Pancreas (tissue), 10 donors: Measurements from ENCODE around the gene MVB12A. TPM values are rescaled to one million over a fixed set of nuclear protein-coding genes. Genes with fewer than 3 reads are reported as not detected.

Experiments used
- ATAC-seq, 4 donors: fragments of 200-7000 bp; cut with Tn5 transposase; one replicate each; pipeline versions ENCODE4 v1.8.0 to v1.9.1; 2020; ENCODE audit warnings: mild to moderate bottlenecking in 4 of 4, moderate library complexity in 4 of 4
- DNase-seq, 6 donors: peaks; one replicate each; pipeline ENCODE4 v3.0.0-alpha.2; 2020
- FAIRE-seq: peaks from 2 replicates; lab custom pipeline; 2012; peaks lifted over from hg19 to GRCh38; lab: Jason Lieb, UNC
- H3K27ac ChIP-seq, 4 donors: fragments of 200-600 bp; sonication (generic); 1 replicate in 3 of 4; 2 replicates in 1 of 4; pipeline versions ENCODE4 v1.5.0 to v1.8.0; 2020
- H3K27me3 ChIP-seq, 4 donors: fragments of 200-600 bp; one replicate each; pipeline ENCODE4 v1.8.0; 2021
- H3K36me3 ChIP-seq, 3 donors: fragments of 200-600 bp; sonication (generic) in 1 of 3; one replicate each; pipeline versions ENCODE4 v1.5.0 to v1.8.0; 2020 to 2021
- H3K4me1 ChIP-seq, 3 donors: fragments of 200-600 bp; one replicate each; pipeline ENCODE4 v1.8.0; 2021
- H3K4me3 ChIP-seq, 4 donors: fragments of 200-600 bp; sonication (generic) in 2 of 4; one replicate each; pipeline versions ENCODE4 v1.5.0 to v1.8.0; 2020 to 2021
- H3K9me3 ChIP-seq, 4 donors: fragments of 200-600 bp; one replicate each; pipeline ENCODE4 v1.8.0; 2021
- WGBS, 2 donors: extraction: QIAGEN DNeasy Blood & Tissue Kit; methylation state at CpG; one replicate each; pipeline ENCODE4 v1.1.7; 2013; 5-methylcytosine and 5-hydroxymethylcytosine counted together
- intact Hi-C, 3 donors: fragments of 100-400 bp; cut with DNase I; formaldehyde crosslinking; loops; one replicate each; pipeline versions ENCODE4 v1.11.1 to v1.14.2; 2022
- polyA plus RNA-seq, 2 donors: library from polyadenylated mRNA; stranded (reverse); fragments of 200-250 nt; gene quantifications; one replicate each; pipeline ENCODE4 v1.2.3, GENCODE V29; 2013
- total RNA-seq, 6 donors: library from RNA; stranded (reverse); fragmentation: NEBNext Ultra II Directional in 4 of 6; extraction: Animal tissue kit (Norgen Biotek cat#: 25700) in 4 of 6; gene quantifications; one replicate each; pipeline versions ENCODE4 v1.2.1 to v1.2.4, GENCODE V29; 2021 to 2023
- TF ChIP-seq, protein P1 (sequence below), 4 donors: fragments of 200-600 bp; sonication (generic) in 3 of 4; IDR thresholded peaks; one replicate each; pipeline versions ENCODE4 v1.5.0 to v1.8.0; 2021; ENCODE audit warnings: antibody characterized with exemption in 4 of 4
- donor health status: healthy with polysubstance abuse.
- donor health status: DM: no; HTN: no; CAD: no; lungs with moderate emphysema.
- donor health status: DM: no; HTN: no; CAD: no.
- donor health status: control.
- donor health status: control.
- donor health status: Bipolar disorder and iron deficiency.
- donor health status: DM: yes; HTN: yes; CAD: no.
- donor health status: DM: no; HTN: no; CAD: no.
- donor health status: DM: no; HTN: no; CAD: no.
- donor health status: DM: yes; HTN: yes; CAD: no.

Gene MVB12A
- total and polyA plus RNA-seq, 8 donors, result 20.6 to 58.7 (median 25.4) TPM

DNA sequence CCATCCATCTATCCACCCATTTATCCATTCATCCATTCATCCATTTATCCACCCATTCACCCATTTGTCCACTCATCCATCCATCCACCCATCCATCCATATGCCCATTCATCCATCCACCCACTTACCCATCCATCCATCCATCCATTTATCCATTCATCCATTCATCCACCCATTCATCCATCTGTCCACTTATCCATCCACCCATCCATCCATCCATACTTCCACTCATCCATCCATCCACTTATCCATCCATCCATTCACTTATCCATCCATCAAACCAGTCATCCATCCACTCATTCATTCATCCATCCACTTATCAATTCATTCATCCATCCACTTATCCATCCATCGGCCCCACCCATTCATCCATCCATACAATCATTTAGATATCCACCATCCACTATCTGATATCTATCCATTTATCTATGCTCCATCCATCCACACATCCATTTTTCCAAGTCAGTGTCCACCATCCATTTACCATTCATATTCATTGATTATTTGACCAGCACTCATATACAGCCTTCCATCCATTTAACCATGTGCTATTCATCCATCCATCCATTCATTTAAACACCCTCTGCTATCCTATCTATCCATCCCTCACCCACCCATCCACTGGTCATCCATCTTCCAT is 25.8 kb downstream of the MVB12A start:
- H3K9me3 ChIP-seq, result no peaks in the 10 kb centered on the region
- ATAC-seq (no peak), DNase-seq (no peak), FAIRE-seq (no peak)
- H3K27ac ChIP-seq, result no peak overlapping the region
- intact Hi-C loops, result no loop called here
- no peak overlapping the region for H3K4me3 ChIP-seq
- TF ChIP-seq, protein P1, sequence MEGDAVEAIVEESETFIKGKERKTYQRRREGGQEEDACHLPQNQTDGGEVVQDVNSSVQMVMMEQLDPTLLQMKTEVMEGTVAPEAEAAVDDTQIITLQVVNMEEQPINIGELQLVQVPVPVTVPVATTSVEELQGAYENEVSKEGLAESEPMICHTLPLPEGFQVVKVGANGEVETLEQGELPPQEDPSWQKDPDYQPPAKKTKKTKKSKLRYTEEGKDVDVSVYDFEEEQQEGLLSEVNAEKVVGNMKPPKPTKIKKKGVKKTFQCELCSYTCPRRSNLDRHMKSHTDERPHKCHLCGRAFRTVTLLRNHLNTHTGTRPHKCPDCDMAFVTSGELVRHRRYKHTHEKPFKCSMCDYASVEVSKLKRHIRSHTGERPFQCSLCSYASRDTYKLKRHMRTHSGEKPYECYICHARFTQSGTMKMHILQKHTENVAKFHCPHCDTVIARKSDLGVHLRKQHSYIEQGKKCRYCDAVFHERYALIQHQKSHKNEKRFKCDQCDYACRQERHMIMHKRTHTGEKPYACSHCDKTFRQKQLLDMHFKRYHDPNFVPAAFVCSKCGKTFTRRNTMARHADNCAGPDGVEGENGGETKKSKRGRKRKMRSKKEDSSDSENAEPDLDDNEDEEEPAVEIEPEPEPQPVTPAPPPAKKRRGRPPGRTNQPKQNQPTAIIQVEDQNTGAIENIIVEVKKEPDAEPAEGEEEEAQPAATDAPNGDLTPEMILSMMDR (IDR thresholded peaks at IDR 0.05), result no peak
- H3K36me3 ChIP-seq, result no peaks in the 10 kb centered on the region
- WGBS, 2 donors, result 95% methylated on average over 1 of the region's 1 CpG
- H3K4me1 ChIP-seq, result no peaks in the 10 kb centered on the region
- no peaks in the 10 kb centered on the region for H3K27me3 ChIP-seq

DNA sequence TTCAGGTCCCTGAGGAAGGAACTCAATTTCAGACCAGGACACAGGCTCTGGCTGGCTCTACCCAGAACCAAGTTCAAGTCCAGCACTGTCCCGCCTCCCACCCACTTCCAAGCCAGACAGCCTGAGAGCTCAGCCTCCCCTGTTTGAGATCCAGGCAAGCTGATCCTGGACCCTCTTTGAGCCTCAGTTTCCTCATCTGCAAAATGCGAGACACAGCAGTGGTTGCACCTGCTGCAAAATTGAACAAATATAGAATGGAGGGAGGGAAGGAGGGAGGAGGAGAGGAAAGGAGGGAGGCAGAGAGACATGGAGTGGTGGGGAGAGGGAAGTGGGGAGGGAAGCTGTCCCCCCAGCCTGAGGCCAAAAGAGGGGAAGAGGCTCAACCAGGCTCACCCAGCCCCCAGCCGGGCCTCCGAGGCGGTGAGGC is 27.9 kb downstream of the MVB12A start:
- no peaks in the 10 kb centered on the region for H3K4me1 ChIP-seq
- ATAC-seq (peak in 1 of 4 donors; percentile 30), DNase-seq (no peak), FAIRE-seq (no peak)
- H3K9me3 ChIP-seq, result no peaks in the 10 kb centered on the region
- no peaks in the 10 kb centered on the region for H3K27me3 ChIP-seq
- H3K4me3 ChIP-seq, result peak overlapping the region in 3 of 4 donors; percentile 16 to 53 (median 49)
- H3K36me3 ChIP-seq, result no peaks in the 10 kb centered on the region
- TF ChIP-seq, protein P1 (IDR thresholded peaks at IDR 0.05), result no peak
- 27 to 31% methylated on average over 5 of the region's 5 CpGs for WGBS, 2 donors
- intact Hi-C loops, result no loop called here
- no peak overlapping the region for H3K27ac ChIP-seq

DNA sequence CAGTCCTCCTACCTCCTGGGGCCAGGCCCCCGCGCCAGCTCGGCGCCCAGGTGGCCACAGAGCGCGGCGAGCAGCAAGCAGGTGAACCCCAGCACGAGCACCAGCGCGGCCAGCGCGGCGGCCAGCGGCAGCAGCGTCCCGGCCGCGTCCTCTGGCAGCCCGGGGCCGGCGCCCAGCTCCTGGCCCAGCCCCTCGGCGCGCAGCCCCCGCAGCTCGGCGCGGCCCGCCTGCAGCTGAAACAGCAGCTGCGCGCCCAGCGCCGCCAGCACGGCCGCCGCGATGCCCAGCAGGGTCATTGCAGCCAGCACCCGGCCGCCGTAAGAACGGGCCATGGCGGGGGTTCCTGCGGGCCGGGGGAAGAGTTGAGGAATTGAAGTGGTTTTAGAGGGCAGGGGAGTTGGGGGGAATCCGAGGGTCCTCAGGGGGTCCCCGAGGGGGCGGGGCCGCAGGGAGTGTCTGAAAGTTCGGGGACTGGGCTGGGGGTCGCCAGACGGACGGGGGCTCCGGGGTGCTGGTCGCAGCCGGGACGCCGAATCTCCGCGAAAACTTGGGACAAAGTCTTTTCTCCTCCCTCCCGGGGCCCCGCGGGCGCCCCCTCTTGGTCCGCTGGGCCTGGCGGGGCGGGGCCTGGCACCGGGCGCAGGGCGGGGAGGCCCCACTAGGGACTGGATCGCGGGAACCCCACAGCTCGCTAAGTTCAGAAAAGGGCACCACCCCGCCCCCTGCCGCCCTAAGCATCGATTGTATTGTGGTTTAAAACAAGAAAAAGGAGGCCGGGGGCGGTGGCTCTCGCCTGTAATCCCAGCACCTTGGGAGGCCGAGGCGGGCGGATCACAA is 28.5 kb downstream of the MVB12A start, which contains the start of gene TMEM221:
TSS of gene TMEM221 (minus strand) at position 538 of the 837 bp plus-strand sequence. CDS start at position 332, 206 bp downstream.
- no peaks in the 10 kb centered on the region for H3K9me3 ChIP-seq
- 1 to 3% methylated on average over 40 to 81 of the region's 81 CpGs for WGBS, 2 donors
- peak within 1 kb of the TSS; percentile 16 to 53 (median 36) for H3K4me3 ChIP-seq
- TF ChIP-seq, protein P1 (IDR thresholded peaks at IDR 0.05), result peak; percentile 25 to 37 (median 28)
- no peak within 1 kb of the TSS for H3K27ac ChIP-seq
- intact Hi-C loops, result no loop called here
- H3K4me1 ChIP-seq, result no peaks in the 10 kb centered on the region
- FAIRE-seq (no peak), ATAC-seq (peak; percentile 73 to 93 (median 87)), DNase-seq (peak; percentile 35 to 84 (median 60))
- no peaks in the 10 kb centered on the region for H3K36me3 ChIP-seq
- no peaks in the 10 kb centered on the region for H3K27me3 ChIP-seq

DNA sequence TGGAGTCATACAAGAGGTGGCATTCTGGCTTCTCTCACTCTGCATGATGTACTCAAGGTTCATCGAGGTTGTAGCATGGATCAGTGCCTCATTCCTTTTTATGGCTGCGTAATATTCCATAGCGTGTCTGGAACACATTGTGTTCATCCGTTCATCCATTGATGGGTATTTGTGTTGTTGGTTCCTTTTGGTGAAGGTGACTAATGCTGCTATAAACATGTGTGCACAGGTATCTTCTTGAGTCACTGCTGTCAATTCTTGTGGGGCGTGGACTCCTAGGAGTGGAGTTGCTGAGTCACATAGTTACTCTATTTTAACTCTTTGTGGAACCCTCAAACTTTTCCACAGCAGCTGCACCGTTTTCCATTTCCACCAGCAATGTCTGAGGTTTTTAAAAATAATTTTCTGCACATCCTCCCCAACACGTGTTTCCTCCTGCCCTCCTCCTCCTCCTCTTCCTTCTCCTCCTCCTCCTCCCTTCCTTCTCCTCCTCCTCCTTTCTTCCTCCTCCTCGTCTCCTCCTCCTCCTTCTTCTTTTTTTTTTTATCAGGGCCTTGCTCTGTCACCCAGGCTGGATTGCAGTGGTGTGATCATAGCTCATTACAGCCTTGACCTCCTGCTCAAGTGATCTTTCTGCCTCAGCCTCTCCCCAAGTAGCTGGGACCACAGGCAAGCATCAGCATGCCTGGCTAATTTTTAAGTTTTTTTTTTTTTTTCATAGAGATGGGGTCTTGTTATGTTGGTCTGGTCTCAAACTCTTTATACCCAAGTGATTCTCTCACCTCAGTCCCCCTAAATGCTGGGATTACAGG is 30.6 kb downstream of the MVB12A start:
- Histone ChIP-seq H3K27ac (no peak overlapping the region), H3K4me1 (no peaks in the 10 kb centered on the region), H3K4me3 (no peak overlapping the region), H3K9me3 (no peaks in the 10 kb centered on the region), H3K27me3 (peaks cover 0 to 4% (median 0%) of the 10 kb centered on the region in 4 donors), H3K36me3 (no peaks in the 10 kb centered on the region)
- no peak for ATAC-seq
- DNase-seq, result no peak
- intact Hi-C loops, result no loop called here
- 67 to 68% methylated on average over 8 of the region's 8 CpGs for WGBS, 2 donors
- TF ChIP-seq, protein P1 (IDR thresholded peaks at IDR 0.05), result no peak
- FAIRE-seq, result no peak
